H9 (cell line): ENCODE results near the gene DSTYK. TPM values are rescaled to one million over a fixed set of nuclear protein-coding genes. Genes with fewer than 3 reads are reported as not detected.

Experiments used
- DNase-seq: peaks from one replicate; pipeline ENCODE4 v3.0.0-alpha.2; 2017
- H2AFZ ChIP-seq: one replicate; pipeline ENCODE4 v1.6.1; 2013; ENCODE audit warnings: mild to moderate bottlenecking, low read length, control low read depth, moderate library complexity
- H2AK5ac ChIP-seq: 2 replicates; pipeline ENCODE4 v1.6.1; 2013; ENCODE audit warnings: low read length, control low read depth, mixed read lengths; ENCODE audit not compliant: insufficient read length
- H2BK120ac ChIP-seq: one replicate; pipeline ENCODE4 v1.6.1; 2013; ENCODE audit warnings: low read depth, mild to moderate bottlenecking, low read length, control low read depth, inconsistent platforms; ENCODE audit not compliant: poor library complexity, severe bottlenecking
- H2BK12ac ChIP-seq: 2 replicates; pipeline ENCODE4 v1.6.1; 2013; ENCODE audit warnings: low read length, control low read depth, mixed read lengths, low read depth; ENCODE audit not compliant: insufficient read length
- H2BK15ac ChIP-seq: 2 replicates; pipeline ENCODE4 v1.6.1; 2013; ENCODE audit warnings: low read depth, low read length, control low read depth
- H2BK20ac ChIP-seq: one replicate; pipeline ENCODE4 v1.6.1; 2013; ENCODE audit warnings: low read depth, mild to moderate bottlenecking, low read length, control low read depth, inconsistent platforms; ENCODE audit not compliant: poor library complexity, severe bottlenecking
- H2BK5ac ChIP-seq: 2 replicates; pipeline ENCODE4 v1.6.1; 2013; ENCODE audit warnings: low read length, control low read depth, mixed read lengths; ENCODE audit not compliant: insufficient read length
- H3K14ac ChIP-seq: 2 replicates; pipeline ENCODE4 v1.6.1; 2013; ENCODE audit warnings: low read length, control low read depth; ENCODE audit not compliant: insufficient read depth
- H3K18ac ChIP-seq: 2 replicates; pipeline ENCODE4 v1.6.1; 2013; ENCODE audit warnings: low read depth, mild to moderate bottlenecking, mixed read lengths, low read length, control low read depth; ENCODE audit not compliant: insufficient read length
- H3K23ac ChIP-seq: 2 replicates; pipeline ENCODE4 v1.6.1; 2013; ENCODE audit warnings: low read length, control low read depth, mixed read lengths, low read depth; ENCODE audit not compliant: insufficient read length
- H3K23me2 ChIP-seq: 2 replicates; pipeline ENCODE4 v1.6.1; 2013; ENCODE audit warnings: low read depth, mild to moderate bottlenecking, mixed read lengths, low read length, control low read depth; ENCODE audit not compliant: insufficient read length, poor library complexity, severe bottlenecking
- H3K27ac ChIP-seq: 2 replicates; pipeline ENCODE4 v1.5.1; 2013; ENCODE audit warnings: low read length, control low read depth, mixed read lengths, low read depth; ENCODE audit not compliant: insufficient read length
- H3K27me3 ChIP-seq: 2 replicates; pipeline ENCODE4 v1.6.1; 2013; ENCODE audit warnings: low read length, control low read depth, inconsistent platforms; ENCODE audit not compliant: insufficient read depth
- H3K4ac ChIP-seq: 2 replicates; pipeline ENCODE4 v1.6.1; 2013; ENCODE audit warnings: low read depth, mild to moderate bottlenecking, control low read depth, inconsistent platforms, low read length, moderate library complexity
- H3K4me1 ChIP-seq: 2 replicates; pipeline ENCODE4 v1.6.1; 2013; ENCODE audit warnings: low read length, control low read depth, inconsistent platforms; ENCODE audit not compliant: insufficient read depth
- H3K4me2 ChIP-seq: 2 replicates; pipeline ENCODE4 v1.6.1; 2013; ENCODE audit warnings: low read length, control low read depth, mixed read lengths; ENCODE audit not compliant: insufficient read length, insufficient read depth
- H3K56ac ChIP-seq: 2 replicates; pipeline ENCODE4 v1.6.1; 2013; ENCODE audit warnings: low read depth, mild to moderate bottlenecking, mixed read lengths, low read length, control low read depth; ENCODE audit not compliant: insufficient read length
- H3K79me1 ChIP-seq: 2 replicates; pipeline ENCODE4 v1.6.1; 2013; ENCODE audit warnings: low read depth, mild to moderate bottlenecking, moderate library complexity, low read length, control low read depth, inconsistent platforms; ENCODE audit not compliant: insufficient read depth, poor library complexity, severe bottlenecking
- H3K79me2 ChIP-seq: 2 replicates; pipeline ENCODE4 v1.6.1; 2013; ENCODE audit warnings: low read length, control low read depth, inconsistent platforms; ENCODE audit not compliant: insufficient read depth
- H3K9ac ChIP-seq: 2 replicates; pipeline ENCODE4 v1.6.1; 2013; ENCODE audit warnings: low read length, control low read depth, mixed read lengths; ENCODE audit not compliant: insufficient read length; ENCODE audit errors: extremely low read depth
- H3K9me3 ChIP-seq: one replicate; pipeline ENCODE4 v1.6.1; 2013; ENCODE audit warnings: low read depth, low read length, inconsistent platforms; ENCODE audit not compliant: control insufficient read depth
- H3T11ph ChIP-seq: one replicate; pipeline ENCODE4 v1.6.1; 2013; ENCODE audit warnings: mild to moderate bottlenecking, low read length, control low read depth, inconsistent platforms
- H4K20me1 ChIP-seq: one replicate; pipeline ENCODE4 v1.6.1; 2013; ENCODE audit not compliant: control insufficient read depth, insufficient read length, insufficient read depth
- H4K5ac ChIP-seq: 2 replicates; pipeline ENCODE4 v1.6.1; 2013; ENCODE audit warnings: low read depth, mild to moderate bottlenecking, mixed read lengths, low read length, control low read depth; ENCODE audit not compliant: insufficient read length
- H4K8ac ChIP-seq: replicated peaks from 2 replicates; pipeline ENCODE4 v1.6.1; 2013; ENCODE audit warnings: low read length, control low read depth, mixed read lengths, low read depth; ENCODE audit not compliant: insufficient read length
- H4K91ac ChIP-seq: 2 replicates; pipeline ENCODE4 v1.6.1; 2013; ENCODE audit warnings: low read depth, mild to moderate bottlenecking, moderate library complexity, mixed read lengths, low read length, control low read depth; ENCODE audit not compliant: insufficient read length
- H3K27ac Mint-ChIP-seq, 3 experiments: 2 replicates in 2 of 3; 3 replicates in 1 of 3; pipeline ENCODE4 v1.8.0; 2020 to 2021; ENCODE audit warnings: mixed read lengths in 3 of 3, mild to moderate bottlenecking in 1 of 3, moderate library complexity in 1 of 3
- H3K27me3 Mint-ChIP-seq: 2 replicates; pipeline ENCODE4 v1.8.0; 2021; ENCODE audit warnings: low read depth, mild to moderate bottlenecking, moderate library complexity, mixed read lengths
- H3K36me3 Mint-ChIP-seq, 3 experiments: 2 replicates in 2 of 3; 3 replicates in 1 of 3; pipeline ENCODE4 v1.8.0; 2020 to 2021; ENCODE audit warnings: low read depth in 3 of 3, mixed read lengths in 3 of 3; ENCODE audit not compliant: insufficient read depth in 1 of 3
- H3K4me1 Mint-ChIP-seq, 2 experiments: 2 replicates each; pipeline ENCODE4 v1.8.0; 2020; ENCODE audit warnings: mixed read lengths in 2 of 2
- H3K4me3 Mint-ChIP-seq, 2 experiments: 2 replicates in 1 of 2; 3 replicates in 1 of 2; pipeline ENCODE4 v1.8.0; 2020 to 2021; ENCODE audit warnings: mild to moderate bottlenecking in 2 of 2, mixed read lengths in 2 of 2, moderate library complexity in 1 of 2
- H3K9me3 Mint-ChIP-seq, 2 experiments: 2 replicates in 1 of 2; 3 replicates in 1 of 2; pipeline ENCODE4 v1.8.0; 2020; ENCODE audit warnings: mild to moderate bottlenecking in 2 of 2, mixed read lengths in 2 of 2, moderate library complexity in 1 of 2
- WGBS: extraction: QIAGEN DNeasy Blood & Tissue Kit; methylation state at CpG from one replicate; pipeline ENCODE4 v1.1.7; 2013; ENCODE audit warnings: missing lambda C conversion rate, low lambda C conversion rate, mixed read lengths; ENCODE audit not compliant: insufficient read length; ENCODE audit errors: extremely low coverage; 5-methylcytosine and 5-hydroxymethylcytosine counted together
- total RNA-seq: library from RNA; stranded (reverse); gene quantifications from 2 replicates; pipeline ENCODE4 v1.2.1, GENCODE V29; 2021
- TF ChIP-seq, protein P1 (sequence below): fragments of 200-600 bp; sonication (generic); conservative IDR thresholded peaks from 3 replicates; pipeline ENCODE4 v1.8.0; 2021; ENCODE audit warnings: antibody characterized with exemption, mild to moderate bottlenecking

The DSTYK gene
- total RNA-seq, 1 experiment from 2014 or later: 8.5 TPM

GRCh38 chr1:205102404-205102803 lies 109.1 kb downstream of the DSTYK start:
- Mint-ChIP-seq H3K9me3 (no peaks in the 10 kb centered on the region), H3K36me3 (peaks cover 49 to 91% (median 91%) of the 10 kb centered on the region in 3 experiments; a peak in 6 of 7 replicates), H3K4me3 (no peak overlapping the region), H3K27ac (no peak overlapping the region), H3K27me3 (no peaks in the 10 kb centered on the region), H3K4me1 (no peaks in the 10 kb centered on the region)
- no peak overlapping the region for H3K4me2 ChIP-seq
- no peak overlapping the region for H3K14ac ChIP-seq
- no peaks in the 10 kb centered on the region for H3K9me3 ChIP-seq
- H3K27ac ChIP-seq: no peak overlapping the region
- H4K5ac ChIP-seq: no peak overlapping the region
- H3K79me2 ChIP-seq: no peaks in the 10 kb centered on the region
- no peak overlapping the region for H3K4ac ChIP-seq
- H3K9ac ChIP-seq: no peak overlapping the region
- TF ChIP-seq, protein P1, sequence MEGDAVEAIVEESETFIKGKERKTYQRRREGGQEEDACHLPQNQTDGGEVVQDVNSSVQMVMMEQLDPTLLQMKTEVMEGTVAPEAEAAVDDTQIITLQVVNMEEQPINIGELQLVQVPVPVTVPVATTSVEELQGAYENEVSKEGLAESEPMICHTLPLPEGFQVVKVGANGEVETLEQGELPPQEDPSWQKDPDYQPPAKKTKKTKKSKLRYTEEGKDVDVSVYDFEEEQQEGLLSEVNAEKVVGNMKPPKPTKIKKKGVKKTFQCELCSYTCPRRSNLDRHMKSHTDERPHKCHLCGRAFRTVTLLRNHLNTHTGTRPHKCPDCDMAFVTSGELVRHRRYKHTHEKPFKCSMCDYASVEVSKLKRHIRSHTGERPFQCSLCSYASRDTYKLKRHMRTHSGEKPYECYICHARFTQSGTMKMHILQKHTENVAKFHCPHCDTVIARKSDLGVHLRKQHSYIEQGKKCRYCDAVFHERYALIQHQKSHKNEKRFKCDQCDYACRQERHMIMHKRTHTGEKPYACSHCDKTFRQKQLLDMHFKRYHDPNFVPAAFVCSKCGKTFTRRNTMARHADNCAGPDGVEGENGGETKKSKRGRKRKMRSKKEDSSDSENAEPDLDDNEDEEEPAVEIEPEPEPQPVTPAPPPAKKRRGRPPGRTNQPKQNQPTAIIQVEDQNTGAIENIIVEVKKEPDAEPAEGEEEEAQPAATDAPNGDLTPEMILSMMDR: no peak
- H3K56ac ChIP-seq: no peak overlapping the region
- H3K4me1 ChIP-seq: no peaks in the 10 kb centered on the region
- no peak overlapping the region for H4K8ac ChIP-seq
- H3K23ac ChIP-seq: no peak overlapping the region
- H2BK15ac ChIP-seq: no peak overlapping the region
- H3T11ph ChIP-seq: no peak overlapping the region
- H4K91ac ChIP-seq: no peak overlapping the region
- H4K20me1 ChIP-seq: no peaks in the 10 kb centered on the region
- no peak overlapping the region for H2BK120ac ChIP-seq
- no peaks in the 10 kb centered on the region for H3K23me2 ChIP-seq
- no peak overlapping the region for H2AK5ac ChIP-seq
- peaks cover 7% of the 10 kb centered on the region for H3K79me1 ChIP-seq
- no CpG with 5 or more reads among the region's 3 CpGs for WGBS
- H3K18ac ChIP-seq: no peak overlapping the region
- H2BK5ac ChIP-seq: no peak overlapping the region
- H3K27me3 ChIP-seq: no peaks in the 10 kb centered on the region
- H2AFZ ChIP-seq: no peak overlapping the region
- H2BK20ac ChIP-seq: no peak overlapping the region
- H2BK12ac ChIP-seq: no peak overlapping the region
- no peak for DNase-seq
